Stimulated activated naive B cell treated with anti-CD40 and anti-IgM and Interleukin-4, amounts not matched to agents 10 μg/mL and 1 μg/mL and 100 μg/mL, for 72 hours (primary cell): ENCODE results near the gene HDHD5.
A peak's percentile ranks its signal among the peaks of the same experiment; 100 is the strongest.

Source experiments
- ATAC-seq, 2 donors: fragments of 150-1000 bp; cut with Tn5 transposase; replicated peaks; 2 replicates each; pipeline ENCODE4 v1.10.0; 2021; ENCODE audit warnings: moderate library complexity in 1 of 2
- DNase-seq: peaks from one replicate; pipeline ENCODE4 v3.0.0; 2021
- H3K27ac Mint-ChIP-seq: one replicate; pipeline ENCODE4 v1.8.0; 2022; ENCODE audit warnings: mild to moderate bottlenecking, mixed read lengths
- H3K27me3 Mint-ChIP-seq, 2 donors: one replicate each; pipeline ENCODE4 v1.8.0; 2022; ENCODE audit warnings: mixed read lengths in 2 of 2
- H3K36me3 Mint-ChIP-seq, 2 donors: one replicate each; pipeline ENCODE4 v1.8.0; 2022; ENCODE audit warnings: mixed read lengths in 2 of 2, mild to moderate bottlenecking in 1 of 2
- H3K4me1 Mint-ChIP-seq, 2 donors: one replicate each; pipeline ENCODE4 v1.8.0; 2022; ENCODE audit warnings: mixed read lengths in 2 of 2, mild to moderate bottlenecking in 1 of 2
- H3K4me3 Mint-ChIP-seq, 2 donors: one replicate each; pipeline ENCODE4 v1.8.0; 2022; ENCODE audit warnings: mild to moderate bottlenecking in 2 of 2, mixed read lengths in 2 of 2, moderate library complexity in 1 of 2
- H3K9me3 Mint-ChIP-seq, 2 donors: one replicate each; pipeline ENCODE4 v1.8.0; 2022; ENCODE audit warnings: mixed read lengths in 2 of 2, mild to moderate bottlenecking in 1 of 2

HDHD5 gene

DNA sequence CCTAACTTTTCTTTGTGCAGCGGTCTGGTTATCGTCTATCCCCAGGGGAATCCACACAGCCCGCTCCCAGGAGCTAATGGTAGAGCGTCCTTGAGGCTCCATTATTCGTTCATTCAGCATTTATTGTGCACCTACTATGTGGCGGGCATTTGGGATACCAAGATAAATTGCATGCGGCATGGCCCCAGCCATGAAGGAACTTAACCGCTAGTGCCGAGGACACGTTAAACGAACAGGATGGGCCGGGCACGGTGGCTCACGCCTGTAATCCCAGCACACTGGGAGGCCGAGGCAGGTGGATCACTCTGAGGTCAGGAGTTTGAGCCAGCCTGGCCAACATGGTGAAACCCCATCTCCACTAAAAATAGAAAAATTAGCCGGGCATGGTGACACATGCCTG lies 49.1 kb downstream of the HDHD5 start:
- DNase-seq (no peak), ATAC-seq (no peak)
- no peak overlapping the region for H3K27ac Mint-ChIP-seq
- no peaks in the 10 kb centered on the region for H3K9me3 Mint-ChIP-seq
- peaks cover 3 to 17% of the 10 kb centered on the region in 2 donors for H3K4me1 Mint-ChIP-seq
- H3K27me3 Mint-ChIP-seq = no peaks in the 10 kb centered on the region
- H3K4me3 Mint-ChIP-seq = no peak overlapping the region
- H3K36me3 Mint-ChIP-seq = peaks cover 20 to 34% of the 10 kb centered on the region in 2 donors

DNA sequence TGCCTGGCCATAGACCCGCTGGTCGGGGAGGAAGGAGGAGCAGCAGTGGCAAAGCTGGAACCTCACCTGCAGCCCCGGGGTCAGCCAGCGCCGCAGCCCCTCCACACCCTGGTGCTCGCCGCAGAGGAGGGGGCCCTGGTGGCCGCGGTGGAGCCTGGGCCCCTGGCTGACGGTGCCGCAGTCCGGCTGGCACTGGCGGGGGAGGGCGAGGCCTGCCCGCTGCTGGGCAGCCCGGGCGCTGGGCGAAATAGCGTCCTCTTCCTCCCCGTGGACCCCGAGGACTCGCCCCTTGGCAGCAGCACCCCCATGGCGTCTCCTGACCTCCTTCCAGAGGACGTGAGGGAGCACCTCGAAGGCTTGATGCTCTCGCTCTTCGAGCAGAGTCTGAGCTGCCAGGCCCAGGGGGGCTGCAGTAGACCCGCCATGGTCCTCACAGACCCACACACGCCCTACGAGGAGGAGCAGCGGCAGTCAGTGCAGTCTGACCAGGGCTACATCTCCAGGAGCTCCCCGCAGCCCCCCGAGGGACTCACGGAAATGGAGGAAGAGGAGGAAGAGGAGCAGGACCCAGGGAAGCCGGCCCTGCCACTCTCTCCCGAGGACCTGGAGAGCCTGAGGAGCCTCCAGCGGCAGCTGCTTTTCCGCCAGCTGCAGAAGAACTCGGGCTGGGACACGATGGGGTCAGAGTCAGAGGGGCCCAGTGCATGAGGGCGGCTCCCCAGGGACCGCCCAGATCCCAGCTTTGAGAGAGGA lies 49.8 kb downstream of the HDHD5 start:
- ATAC-seq (no peak), DNase-seq (no peak)
- H3K4me1 Mint-ChIP-seq = peaks cover 3 to 17% of the 10 kb centered on the region in 2 donors
- no peaks in the 10 kb centered on the region for H3K27me3 Mint-ChIP-seq
- H3K9me3 Mint-ChIP-seq = no peaks in the 10 kb centered on the region
- H3K36me3 Mint-ChIP-seq = peaks cover 25 to 39% of the 10 kb centered on the region in 2 donors
- H3K27ac Mint-ChIP-seq = no peak overlapping the region
- H3K4me3 Mint-ChIP-seq = no peak overlapping the region

DNA sequence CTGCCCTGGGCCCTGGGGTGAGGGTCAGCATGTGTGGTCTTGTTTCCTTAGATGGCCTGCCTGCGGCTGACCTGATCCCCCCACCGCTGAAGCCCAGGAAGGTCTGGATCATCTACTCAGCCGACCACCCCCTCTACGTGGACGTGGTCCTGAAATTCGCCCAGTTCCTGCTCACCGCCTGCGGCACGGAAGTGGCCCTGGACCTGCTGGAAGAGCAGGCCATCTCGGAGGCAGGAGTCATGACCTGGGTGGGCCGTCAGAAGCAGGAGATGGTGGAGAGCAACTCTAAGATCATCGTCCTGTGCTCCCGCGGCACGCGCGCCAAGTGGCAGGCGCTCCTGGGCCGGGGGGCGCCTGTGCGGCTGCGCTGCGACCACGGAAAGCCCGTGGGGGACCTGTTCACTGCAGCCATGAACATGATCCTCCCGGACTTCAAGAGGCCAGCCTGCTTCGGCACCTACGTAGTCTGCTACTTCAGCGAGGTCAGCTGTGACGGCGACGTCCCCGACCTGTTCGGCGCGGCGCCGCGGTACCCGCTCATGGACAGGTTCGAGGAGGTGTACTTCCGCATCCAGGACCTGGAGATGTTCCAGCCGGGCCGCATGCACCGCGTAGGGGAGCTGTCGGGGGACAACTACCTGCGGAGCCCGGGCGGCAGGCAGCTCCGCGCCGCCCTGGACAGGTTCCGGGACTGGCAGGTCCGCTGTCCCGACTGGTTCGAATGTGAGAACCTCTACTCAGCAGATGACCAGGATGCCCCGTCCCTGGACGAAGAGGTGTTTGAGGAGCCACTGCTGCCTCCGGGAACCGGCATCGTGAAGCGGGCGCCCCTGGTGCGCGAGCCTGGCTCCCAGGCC lies 50.6 kb downstream of the HDHD5 start:
- Mint-ChIP-seq H3K36me3 (peaks cover 27 to 43% of the 10 kb centered on the region in 2 donors), H3K4me3 (no peak overlapping the region), H3K9me3 (no peaks in the 10 kb centered on the region), H3K27me3 (no peaks in the 10 kb centered on the region), H3K4me1 (peaks cover 3 to 17% of the 10 kb centered on the region in 2 donors), H3K27ac (no peak overlapping the region)
- ATAC-seq (no peak), DNase-seq (no peak)

DNA sequence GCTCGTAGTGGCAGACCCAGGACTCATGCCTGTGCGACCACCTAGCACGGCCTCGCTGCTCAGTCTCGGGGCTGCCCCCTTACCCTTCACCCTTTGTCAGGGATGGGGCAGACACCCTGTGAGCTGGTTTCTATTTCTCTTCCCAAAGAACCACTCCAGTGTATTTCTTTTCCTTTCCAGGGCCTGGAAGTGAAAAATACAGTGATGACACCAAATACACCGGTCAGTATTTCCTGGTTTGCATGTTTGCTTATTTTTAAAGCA lies 51.6 kb downstream of the HDHD5 start:
- Mint-ChIP-seq H3K27me3 (no peaks in the 10 kb centered on the region), H3K9me3 (no peaks in the 10 kb centered on the region), H3K36me3 (peaks cover 31 to 48% of the 10 kb centered on the region in 2 donors), H3K27ac (no peak overlapping the region), H3K4me3 (no peak overlapping the region), H3K4me1 (peaks cover 3 to 18% of the 10 kb centered on the region in 2 donors)
- DNase-seq (no peak), ATAC-seq (no peak)

DNA sequence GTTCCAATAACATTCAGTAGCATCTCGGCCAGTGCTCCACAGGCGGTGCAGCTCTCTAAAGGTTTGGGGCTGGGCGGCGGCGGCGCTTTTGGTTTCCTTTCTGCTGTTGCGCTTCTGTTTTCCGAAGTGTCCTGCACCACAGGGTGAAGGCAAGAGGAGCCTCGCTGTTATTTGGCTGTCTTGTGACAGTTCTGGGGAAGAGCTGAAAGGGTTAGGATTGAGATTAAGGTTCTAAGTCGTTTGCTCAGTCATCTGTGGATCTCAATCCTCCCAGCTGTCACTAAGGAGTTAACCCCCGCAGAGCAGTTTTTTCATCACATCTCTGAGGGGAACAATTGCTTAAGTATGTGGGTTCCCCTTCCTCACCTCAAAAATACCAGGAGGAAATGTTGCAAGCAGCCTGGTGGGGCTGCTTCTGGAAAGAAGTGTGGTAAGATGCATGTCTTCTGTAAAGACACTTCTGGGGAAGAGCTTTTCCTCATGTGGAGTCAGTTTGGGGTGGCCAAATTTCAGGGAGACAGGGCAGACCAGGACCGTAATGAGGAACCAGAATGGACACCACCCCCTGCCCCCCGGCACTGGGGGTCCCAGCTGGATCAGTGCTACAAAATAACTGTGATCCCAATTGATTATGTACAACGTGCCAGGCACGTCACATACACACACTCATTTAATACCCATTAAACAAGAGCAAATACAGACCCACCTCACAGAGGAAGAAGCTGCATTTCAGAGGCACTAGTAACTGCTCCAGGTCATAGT lies 52.1 kb downstream of the HDHD5 start:
- Mint-ChIP-seq H3K27me3 (no peaks in the 10 kb centered on the region), H3K27ac (peak overlapping the region; percentile 14), H3K36me3 (peaks cover 36 to 53% of the 10 kb centered on the region in 2 donors), H3K4me3 (peak overlapping the region; percentile 13 to 30), H3K4me1 (peaks cover 6 to 23% of the 10 kb centered on the region in 2 donors), H3K9me3 (no peaks in the 10 kb centered on the region)
- peak; percentile 86 to 88 for ATAC-seq
- DNase-seq = no peak

DNA sequence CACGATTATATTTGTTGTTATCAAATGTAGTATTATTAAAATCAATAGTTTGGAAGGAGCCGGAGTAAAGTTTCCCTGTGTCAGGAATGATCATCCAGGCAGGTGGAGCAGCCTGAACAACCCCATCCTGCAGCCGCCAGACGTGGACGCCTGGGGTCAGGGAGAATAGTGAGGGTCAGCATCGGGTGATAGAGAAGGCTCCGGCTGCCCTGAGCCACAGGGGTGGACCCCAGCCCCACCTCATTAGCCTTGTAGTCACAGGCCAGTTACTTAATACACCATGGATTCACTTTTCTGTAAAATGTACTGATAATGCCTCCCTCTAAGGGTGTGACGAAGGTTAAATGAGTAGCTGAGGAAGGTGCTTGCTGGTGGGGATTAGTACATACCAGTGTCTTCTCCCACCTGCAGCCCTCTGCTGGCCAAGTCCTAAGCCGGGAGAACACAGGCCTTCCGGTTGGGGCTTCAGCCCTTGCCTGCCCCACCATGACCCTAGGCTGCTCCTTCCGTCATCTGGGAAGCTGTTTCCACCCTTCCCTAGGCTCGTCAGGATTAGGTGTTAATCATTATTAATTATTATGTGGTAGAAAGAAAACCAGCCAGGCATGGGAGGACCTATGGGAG lies 52.8 kb downstream of the HDHD5 start:
- DNase-seq (no peak), ATAC-seq (peak; percentile 53 to 56)
- H3K4me3 Mint-ChIP-seq = peak overlapping the region; percentile 13 to 30
- H3K27me3 Mint-ChIP-seq = no peaks in the 10 kb centered on the region
- peaks cover 6 to 30% of the 10 kb centered on the region in 2 donors for H3K4me1 Mint-ChIP-seq
- peak overlapping the region; percentile 14 for H3K27ac Mint-ChIP-seq
- no peaks in the 10 kb centered on the region for H3K9me3 Mint-ChIP-seq
- H3K36me3 Mint-ChIP-seq = peaks cover 41 to 58% of the 10 kb centered on the region in 2 donors

DNA sequence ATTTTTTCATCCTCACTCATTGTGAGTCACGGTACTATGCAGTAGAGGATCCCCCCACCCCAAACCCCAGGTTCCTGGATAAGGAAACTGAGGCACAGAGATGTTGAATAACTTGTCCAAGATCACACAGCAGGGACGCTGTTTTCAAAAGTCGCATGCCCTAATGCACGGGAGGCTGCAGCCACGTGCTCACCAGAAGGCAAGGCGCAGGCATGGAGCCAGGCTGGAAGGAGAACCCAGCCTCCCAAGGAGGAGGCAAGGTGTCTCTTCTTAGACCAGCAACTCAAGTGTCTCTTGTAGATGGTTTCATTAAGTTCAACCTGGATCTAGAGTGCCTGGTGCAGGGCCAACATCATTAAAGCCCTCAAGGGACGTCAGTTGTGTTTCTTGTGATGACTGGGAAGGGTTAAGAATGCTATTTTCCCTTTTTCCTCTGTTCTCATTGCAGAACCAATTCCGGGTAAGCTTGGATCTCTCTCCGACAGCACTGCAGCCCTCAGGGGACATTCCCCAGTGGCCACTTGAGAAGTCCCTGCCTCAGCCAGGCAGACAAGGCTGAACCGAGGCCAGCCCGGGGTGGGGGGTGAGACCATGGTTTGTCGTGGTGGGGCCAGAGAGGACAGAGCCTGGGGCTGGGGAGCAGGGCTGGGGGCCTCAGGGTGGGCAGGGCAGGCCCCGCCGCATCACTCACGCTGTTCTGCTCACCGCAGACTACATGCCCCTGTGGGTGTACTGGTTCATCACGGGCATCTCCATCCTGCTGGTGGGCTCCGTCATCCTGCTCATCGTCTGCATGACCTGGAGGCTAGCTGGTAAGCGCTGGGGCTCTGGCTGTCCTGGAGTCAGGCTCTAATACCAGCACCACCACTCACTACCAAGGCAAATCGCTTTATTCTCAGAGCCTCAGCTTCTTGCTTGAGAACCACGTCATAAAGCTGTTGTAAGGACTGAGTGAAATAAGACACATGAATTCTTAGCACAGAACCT lies 53.6 kb downstream of the HDHD5 start:
- Mint-ChIP-seq H3K4me3 (no peak overlapping the region), H3K9me3 (no peaks in the 10 kb centered on the region), H3K36me3 (peaks cover 43 to 58% of the 10 kb centered on the region in 2 donors), H3K27ac (no peak overlapping the region), H3K4me1 (peaks cover 3 to 31% of the 10 kb centered on the region in 2 donors), H3K27me3 (no peaks in the 10 kb centered on the region)
- ATAC-seq = no peak
- no peak for DNase-seq

DNA sequence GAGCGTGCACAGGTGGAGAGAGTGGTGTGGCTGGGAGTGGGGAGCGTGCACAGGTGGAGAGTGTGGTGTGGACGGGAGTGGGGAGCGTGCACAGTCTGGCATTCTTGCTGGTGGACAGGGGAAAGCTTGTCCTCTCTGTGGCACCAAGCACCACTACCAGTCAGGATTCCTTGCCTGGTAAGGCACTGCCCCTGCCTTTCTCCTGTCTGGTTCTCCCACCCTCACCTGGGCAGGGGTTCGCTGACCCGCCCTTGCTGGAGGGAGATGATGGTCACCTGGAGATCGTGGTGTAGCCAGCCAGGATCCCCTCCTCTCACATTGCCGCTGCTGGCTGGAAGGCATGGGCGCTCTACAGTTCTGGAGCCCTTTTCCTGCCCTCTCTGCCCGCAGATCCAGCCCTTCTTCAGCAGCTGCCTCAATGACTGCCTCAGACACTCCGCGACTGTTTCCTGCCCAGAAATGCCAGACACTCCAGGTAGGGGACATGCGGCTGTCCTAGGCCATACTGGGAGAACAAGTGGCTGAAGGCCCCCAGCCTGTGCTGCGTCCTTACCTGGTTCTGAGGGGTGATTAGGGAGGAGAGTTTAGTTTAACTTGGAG lies 54.6 kb downstream of the HDHD5 start:
- Mint-ChIP-seq H3K36me3 (peaks cover 49 to 61% of the 10 kb centered on the region in 2 donors), H3K27me3 (no peaks in the 10 kb centered on the region), H3K27ac (no peak overlapping the region), H3K9me3 (no peaks in the 10 kb centered on the region), H3K4me3 (no peak overlapping the region), H3K4me1 (peaks cover 3 to 31% of the 10 kb centered on the region in 2 donors)
- no peak for DNase-seq
- ATAC-seq = no peak

DNA sequence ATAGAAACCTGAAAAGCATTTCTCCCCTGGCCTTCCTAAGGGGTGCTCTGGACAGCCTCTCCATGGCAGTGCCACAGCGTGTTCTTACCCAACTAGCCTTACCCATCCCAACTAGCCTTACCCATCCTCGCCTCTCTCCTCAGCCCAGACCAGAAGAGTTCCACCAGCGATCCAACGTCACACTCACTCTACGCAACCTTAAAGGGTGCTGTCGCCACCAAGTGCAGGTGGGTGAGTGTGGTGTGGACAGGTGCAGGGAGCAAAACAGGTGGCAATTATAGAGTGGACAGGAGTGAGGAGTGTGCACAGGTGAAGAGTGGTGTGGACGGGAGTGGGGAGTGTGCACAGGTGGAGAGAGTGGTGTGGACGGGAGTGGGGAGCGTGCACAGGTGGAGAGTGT lies 55.7 kb downstream of the HDHD5 start:
- H3K4me1 Mint-ChIP-seq = peaks cover 8 to 41% of the 10 kb centered on the region in 2 donors

DNA sequence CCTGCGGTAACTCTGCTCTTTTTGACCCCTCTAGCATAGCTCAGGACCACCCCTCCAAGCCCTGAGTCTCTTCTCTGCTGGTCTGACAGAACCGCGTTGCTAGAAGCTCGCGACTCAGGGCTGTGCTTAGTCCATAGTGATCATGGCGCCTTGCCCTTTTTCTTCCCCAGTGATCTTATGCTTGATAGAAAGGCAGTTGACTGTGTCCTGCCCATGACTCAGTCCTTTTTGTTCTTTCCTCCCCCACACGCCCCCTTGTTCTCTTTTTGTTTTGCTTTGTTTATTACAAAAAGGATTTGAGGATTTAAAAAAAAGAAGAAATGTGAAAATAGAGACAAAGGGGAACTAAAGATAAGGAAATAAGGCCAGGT lies 56.8 kb downstream of the HDHD5 start:
- peaks cover 14 to 48% of the 10 kb centered on the region in 2 donors for H3K4me1 Mint-ChIP-seq
- H3K4me3 Mint-ChIP-seq = no peak overlapping the region
- H3K9me3 Mint-ChIP-seq = no peaks in the 10 kb centered on the region
- DNase-seq (no peak), ATAC-seq (no peak)
- H3K36me3 Mint-ChIP-seq = peaks cover 59 to 64% of the 10 kb centered on the region in 2 donors
- H3K27ac Mint-ChIP-seq = peak overlapping the region; percentile 45
- H3K27me3 Mint-ChIP-seq = no peaks in the 10 kb centered on the region

More for the DNA sequence above, 55.7 kb downstream of the HDHD5 start:
- H3K4me3 Mint-ChIP-seq = no peak overlapping the region
- DNase-seq = no peak
- H3K27me3 Mint-ChIP-seq = no peaks in the 10 kb centered on the region
- no peaks in the 10 kb centered on the region for H3K9me3 Mint-ChIP-seq
- peaks cover 55 to 69% of the 10 kb centered on the region in 2 donors for H3K36me3 Mint-ChIP-seq
- ATAC-seq = no peak
- H3K27ac Mint-ChIP-seq = no peak overlapping the region

DNA sequence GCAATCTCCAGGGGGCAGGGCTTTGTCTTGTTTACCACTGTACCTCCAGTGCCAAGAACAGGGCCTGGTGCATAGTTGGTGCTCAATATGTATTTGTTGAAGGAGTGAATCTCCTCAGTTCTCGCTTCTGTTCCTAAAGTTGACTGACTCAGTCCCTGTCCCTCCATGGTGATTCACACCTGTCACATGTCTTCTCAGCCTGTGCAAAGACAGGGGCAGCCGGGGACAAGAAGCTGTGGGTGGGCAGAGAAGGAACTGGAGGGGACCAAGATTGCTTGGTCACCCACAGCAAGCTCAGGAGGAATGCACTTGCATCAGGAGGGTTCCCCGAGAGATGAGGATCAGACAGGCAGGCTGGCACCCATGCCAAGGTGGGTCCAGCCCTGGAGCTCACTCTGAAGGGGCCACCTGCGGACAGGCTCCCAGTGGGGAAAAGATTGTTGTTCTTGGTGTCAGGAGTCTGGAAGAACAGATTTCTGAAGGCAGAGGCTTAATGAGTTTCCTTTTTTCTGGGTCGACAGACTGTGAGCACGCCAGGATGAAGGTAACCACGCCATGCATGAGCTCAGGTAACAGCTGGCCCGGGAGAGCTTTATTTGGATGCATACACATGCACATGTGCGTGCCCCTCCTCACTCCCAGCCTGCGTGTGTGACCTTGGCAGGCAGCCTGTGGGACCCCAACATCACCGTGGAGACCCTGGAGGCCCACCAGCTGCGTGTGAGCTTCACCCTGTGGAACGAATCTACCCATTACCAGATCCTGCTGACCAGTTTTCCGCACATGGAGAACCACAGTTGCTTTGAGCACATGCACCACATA lies 57.4 kb downstream of the HDHD5 start:
- DNase-seq (no peak), ATAC-seq (no peak)
- Mint-ChIP-seq H3K4me3 (no peak overlapping the region), H3K27me3 (no peaks in the 10 kb centered on the region), H3K9me3 (no peaks in the 10 kb centered on the region), H3K36me3 (peaks cover 56 to 59% of the 10 kb centered on the region in 2 donors), H3K4me1 (peaks cover 18 to 48% of the 10 kb centered on the region in 2 donors), H3K27ac (no peak overlapping the region)

DNA sequence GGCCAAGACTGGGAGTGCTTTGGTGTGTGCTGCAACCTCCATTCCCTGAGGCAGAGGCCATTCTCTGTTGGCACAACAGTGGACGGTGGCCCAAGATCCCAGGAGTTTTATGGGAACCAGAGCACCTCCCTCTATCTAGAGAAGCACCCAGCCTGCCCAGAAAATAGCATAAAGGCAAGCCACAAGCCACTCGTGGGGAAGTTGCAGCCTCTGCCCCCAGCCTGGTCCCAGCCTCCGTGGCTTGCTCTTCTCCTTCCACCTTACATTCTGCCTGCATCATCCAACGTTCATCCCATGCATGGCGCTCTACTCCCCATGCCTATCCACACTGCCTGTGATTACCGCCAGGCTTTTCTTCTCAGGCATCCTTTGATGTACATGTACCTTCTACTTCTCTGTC lies 58.5 kb downstream of the HDHD5 start:
- DNase-seq = no peak
- H3K36me3 Mint-ChIP-seq = peaks cover 53 to 56% of the 10 kb centered on the region in 2 donors
- no peak overlapping the region for H3K4me3 Mint-ChIP-seq
- peaks cover 18 to 46% of the 10 kb centered on the region in 2 donors for H3K4me1 Mint-ChIP-seq
- no peaks in the 10 kb centered on the region for H3K9me3 Mint-ChIP-seq
- H3K27me3 Mint-ChIP-seq = no peaks in the 10 kb centered on the region
- no peak overlapping the region for H3K27ac Mint-ChIP-seq
- ATAC-seq = no peak
